H1 (cell line): Measurements from ENCODE around the gene LONP2. TPM values are rescaled to one million over a fixed set of nuclear protein-coding genes. Genes with fewer than 3 reads are reported as not detected.

Experiments
- BACH1 ChIP-seq: IDR thresholded peaks from 2 replicates; pipeline ENCODE4 v1.6.1; 2012; ENCODE audit warnings: low read length, improper control_type of control experiment
- CTBP2 ChIP-seq: IDR thresholded peaks from 2 replicates; pipeline ENCODE4 v1.7.0; 2011; ENCODE audit warnings: borderline replicate concordance, mild to moderate bottlenecking, moderate library complexity, mixed read lengths, low read length; ENCODE audit not compliant: insufficient read depth, insufficient read length
- EZH2 ChIP-seq: fragments of 200-600 bp; sonication (generic); IDR thresholded peaks from 2 replicates; pipeline ENCODE4 v1.7.1; 2012; ENCODE audit warnings: low read depth, mild to moderate bottlenecking, moderate library complexity, low read length, inconsistent platforms; ENCODE audit not compliant: severe bottlenecking
- KDM1A ChIP-seq: fragments of 200-600, 300-600 bp; sonication (generic); IDR thresholded peaks from 2 replicates; pipeline ENCODE4 v1.7.1; 2016; ENCODE audit warnings: mild to moderate bottlenecking, low read length, borderline replicate concordance
- RFX5 ChIP-seq: IDR thresholded peaks from 2 replicates; pipeline ENCODE4 v1.6.1; 2011; ENCODE audit warnings: low read depth, low read length, improper control_type of control experiment, borderline replicate concordance
- SIRT6 ChIP-seq: IDR thresholded peaks from one replicate; pipeline ENCODE4 v1.7.1; 2012; ENCODE audit warnings: low read length, inconsistent platforms
- SP1 ChIP-seq: IDR thresholded peaks from 2 replicates; pipeline ENCODE4 v1.6.1; 2011; ENCODE audit warnings: low read depth, low read length
- SP4 ChIP-seq: IDR thresholded peaks from 2 replicates; pipeline ENCODE4 v1.6.1; 2012; ENCODE audit warnings: low read length, inconsistent platforms
- TEAD4 ChIP-seq: IDR thresholded peaks from 2 replicates; pipeline ENCODE4 v1.6.1; 2012; ENCODE audit warnings: low read depth, low read length, inconsistent platforms, mixed read lengths
- polyA plus RNA-seq, 7 experiments: library from polyadenylated mRNA; depleted of rRNA in 3 of 7; stranded (reverse) in 5 of 7; unstranded in 2 of 7; fragments of >200 nt in 5 of 7; fragments of 200-250 nt in 2 of 7; gene quantifications; 1 replicate in 5 of 7; 2 replicates in 1 of 7; 4 replicates in 1 of 7; pipeline versions ENCODE4 v1.2.1 to v1.2.3, GENCODE V29; 2011 to 2013; ENCODE audit warnings: missing spikeins in 2 of 7, mixed read lengths in 2 of 7
- total RNA-seq: library from RNA; stranded (reverse); fragmentation: NEBNext Ultra II Directional; extraction: Animal tissue kit (Norgen Biotek cat#: 25700); gene quantifications from 2 replicates; pipeline ENCODE4 v1.2.1, GENCODE V29; 2021
- TF ChIP-seq, protein P1 (sequence below): fragments of 300-600 bp; sonication (generic); IDR thresholded peaks from 2 replicates; pipeline ENCODE4 v1.7.1; 2012; ENCODE audit warnings: low read length, moderate library complexity, mild to moderate bottlenecking, inconsistent platforms; ENCODE audit not compliant: insufficient replicate concordance
- TF ChIP-seq, protein P2 (sequence below): IDR thresholded peaks from 2 replicates; pipeline ENCODE4 v1.6.1; 2012; ENCODE audit warnings: inconsistent platforms

The LONP2 gene
- total and polyA plus RNA-seq, 2 of the 8 experiments (the other 6 are each of a cell fraction or from before 2014, with no cell fraction given): 8.1 to 23.1 TPM

DNA sequence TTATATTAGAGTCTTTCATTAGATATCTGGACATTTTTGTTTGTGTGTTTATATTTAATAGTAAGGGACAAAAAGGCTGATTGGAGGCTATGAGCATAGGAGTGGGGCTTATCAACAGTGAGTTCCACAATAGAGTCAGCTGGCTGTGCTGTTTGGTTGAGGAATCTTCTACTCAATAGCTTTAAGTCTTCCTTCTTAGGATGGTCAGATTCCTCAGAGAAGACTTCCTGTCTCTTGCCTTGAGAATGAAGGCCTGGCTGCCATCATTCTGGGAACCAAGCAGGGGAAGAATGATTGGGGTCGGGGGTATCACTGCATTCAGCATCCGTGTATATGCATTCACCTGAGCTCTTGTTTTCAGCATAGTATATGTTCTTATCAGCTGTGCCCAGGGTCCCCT lies 35.1 kb downstream of the LONP2 start (continued):
- TF ChIP-seq, protein P1, sequence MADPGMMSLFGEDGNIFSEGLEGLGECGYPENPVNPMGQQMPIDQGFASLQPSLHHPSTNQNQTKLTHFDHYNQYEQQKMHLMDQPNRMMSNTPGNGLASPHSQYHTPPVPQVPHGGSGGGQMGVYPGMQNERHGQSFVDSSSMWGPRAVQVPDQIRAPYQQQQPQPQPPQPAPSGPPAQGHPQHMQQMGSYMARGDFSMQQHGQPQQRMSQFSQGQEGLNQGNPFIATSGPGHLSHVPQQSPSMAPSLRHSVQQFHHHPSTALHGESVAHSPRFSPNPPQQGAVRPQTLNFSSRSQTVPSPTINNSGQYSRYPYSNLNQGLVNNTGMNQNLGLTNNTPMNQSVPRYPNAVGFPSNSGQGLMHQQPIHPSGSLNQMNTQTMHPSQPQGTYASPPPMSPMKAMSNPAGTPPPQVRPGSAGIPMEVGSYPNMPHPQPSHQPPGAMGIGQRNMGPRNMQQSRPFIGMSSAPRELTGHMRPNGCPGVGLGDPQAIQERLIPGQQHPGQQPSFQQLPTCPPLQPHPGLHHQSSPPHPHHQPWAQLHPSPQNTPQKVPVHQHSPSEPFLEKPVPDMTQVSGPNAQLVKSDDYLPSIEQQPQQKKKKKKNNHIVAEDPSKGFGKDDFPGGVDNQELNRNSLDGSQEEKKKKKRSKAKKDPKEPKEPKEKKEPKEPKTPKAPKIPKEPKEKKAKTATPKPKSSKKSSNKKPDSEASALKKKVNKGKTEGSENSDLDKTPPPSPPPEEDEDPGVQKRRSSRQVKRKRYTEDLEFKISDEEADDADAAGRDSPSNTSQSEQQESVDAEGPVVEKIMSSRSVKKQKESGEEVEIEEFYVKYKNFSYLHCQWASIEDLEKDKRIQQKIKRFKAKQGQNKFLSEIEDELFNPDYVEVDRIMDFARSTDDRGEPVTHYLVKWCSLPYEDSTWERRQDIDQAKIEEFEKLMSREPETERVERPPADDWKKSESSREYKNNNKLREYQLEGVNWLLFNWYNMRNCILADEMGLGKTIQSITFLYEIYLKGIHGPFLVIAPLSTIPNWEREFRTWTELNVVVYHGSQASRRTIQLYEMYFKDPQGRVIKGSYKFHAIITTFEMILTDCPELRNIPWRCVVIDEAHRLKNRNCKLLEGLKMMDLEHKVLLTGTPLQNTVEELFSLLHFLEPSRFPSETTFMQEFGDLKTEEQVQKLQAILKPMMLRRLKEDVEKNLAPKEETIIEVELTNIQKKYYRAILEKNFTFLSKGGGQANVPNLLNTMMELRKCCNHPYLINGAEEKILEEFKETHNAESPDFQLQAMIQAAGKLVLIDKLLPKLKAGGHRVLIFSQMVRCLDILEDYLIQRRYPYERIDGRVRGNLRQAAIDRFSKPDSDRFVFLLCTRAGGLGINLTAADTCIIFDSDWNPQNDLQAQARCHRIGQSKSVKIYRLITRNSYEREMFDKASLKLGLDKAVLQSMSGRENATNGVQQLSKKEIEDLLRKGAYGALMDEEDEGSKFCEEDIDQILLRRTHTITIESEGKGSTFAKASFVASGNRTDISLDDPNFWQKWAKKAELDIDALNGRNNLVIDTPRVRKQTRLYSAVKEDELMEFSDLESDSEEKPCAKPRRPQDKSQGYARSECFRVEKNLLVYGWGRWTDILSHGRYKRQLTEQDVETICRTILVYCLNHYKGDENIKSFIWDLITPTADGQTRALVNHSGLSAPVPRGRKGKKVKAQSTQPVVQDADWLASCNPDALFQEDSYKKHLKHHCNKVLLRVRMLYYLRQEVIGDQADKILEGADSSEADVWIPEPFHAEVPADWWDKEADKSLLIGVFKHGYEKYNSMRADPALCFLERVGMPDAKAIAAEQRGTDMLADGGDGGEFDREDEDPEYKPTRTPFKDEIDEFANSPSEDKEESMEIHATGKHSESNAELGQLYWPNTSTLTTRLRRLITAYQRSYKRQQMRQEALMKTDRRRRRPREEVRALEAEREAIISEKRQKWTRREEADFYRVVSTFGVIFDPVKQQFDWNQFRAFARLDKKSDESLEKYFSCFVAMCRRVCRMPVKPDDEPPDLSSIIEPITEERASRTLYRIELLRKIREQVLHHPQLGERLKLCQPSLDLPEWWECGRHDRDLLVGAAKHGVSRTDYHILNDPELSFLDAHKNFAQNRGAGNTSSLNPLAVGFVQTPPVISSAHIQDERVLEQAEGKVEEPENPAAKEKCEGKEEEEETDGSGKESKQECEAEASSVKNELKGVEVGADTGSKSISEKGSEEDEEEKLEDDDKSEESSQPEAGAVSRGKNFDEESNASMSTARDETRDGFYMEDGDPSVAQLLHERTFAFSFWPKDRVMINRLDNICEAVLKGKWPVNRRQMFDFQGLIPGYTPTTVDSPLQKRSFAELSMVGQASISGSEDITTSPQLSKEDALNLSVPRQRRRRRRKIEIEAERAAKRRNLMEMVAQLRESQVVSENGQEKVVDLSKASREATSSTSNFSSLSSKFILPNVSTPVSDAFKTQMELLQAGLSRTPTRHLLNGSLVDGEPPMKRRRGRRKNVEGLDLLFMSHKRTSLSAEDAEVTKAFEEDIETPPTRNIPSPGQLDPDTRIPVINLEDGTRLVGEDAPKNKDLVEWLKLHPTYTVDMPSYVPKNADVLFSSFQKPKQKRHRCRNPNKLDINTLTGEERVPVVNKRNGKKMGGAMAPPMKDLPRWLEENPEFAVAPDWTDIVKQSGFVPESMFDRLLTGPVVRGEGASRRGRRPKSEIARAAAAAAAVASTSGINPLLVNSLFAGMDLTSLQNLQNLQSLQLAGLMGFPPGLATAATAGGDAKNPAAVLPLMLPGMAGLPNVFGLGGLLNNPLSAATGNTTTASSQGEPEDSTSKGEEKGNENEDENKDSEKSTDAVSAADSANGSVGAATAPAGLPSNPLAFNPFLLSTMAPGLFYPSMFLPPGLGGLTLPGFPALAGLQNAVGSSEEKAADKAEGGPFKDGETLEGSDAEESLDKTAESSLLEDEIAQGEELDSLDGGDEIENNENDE: no peak
- no peak for TF ChIP-seq BACH1
- TF ChIP-seq EZH2: no peak
- TF ChIP-seq KDM1A: no peak
- TF ChIP-seq RFX5: no peak
- no peak for TF ChIP-seq SP4
- no peak for TF ChIP-seq CTBP2
- no peak for TF ChIP-seq TEAD4
- TF ChIP-seq, protein P2, sequence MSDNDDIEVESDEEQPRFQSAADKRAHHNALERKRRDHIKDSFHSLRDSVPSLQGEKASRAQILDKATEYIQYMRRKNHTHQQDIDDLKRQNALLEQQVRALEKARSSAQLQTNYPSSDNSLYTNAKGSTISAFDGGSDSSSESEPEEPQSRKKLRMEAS: no peak
- TF ChIP-seq SP1: no peak
- no peak for TF ChIP-seq SIRT6
